M059J (cell line): ENCODE results near the gene SHOX. TPM values are rescaled to one million over a fixed set of nuclear protein-coding genes. Genes with fewer than 3 reads are reported as not detected.
"Not testable (repeated sequence)": the region's sequence is repeated elsewhere in the genome, so short reads cannot be mapped to it uniquely, and the experiment has no call there.

ENCODE experiments used
- DNase-seq: peaks from one replicate; pipeline ENCODE4 v3.0.0-alpha.2; 2012; ENCODE audit warnings: low read depth
- total RNA-seq: library from RNA; depleted of rRNA; stranded (reverse); fragments of >200 nt; shearing (Covaris generic); gene quantifications from 2 replicates; pipeline ENCODE4 v1.2.3, GENCODE V29; 2014; rRNA removed

The SHOX gene
- not detected in 2 replicates for total RNA-seq

DNA sequence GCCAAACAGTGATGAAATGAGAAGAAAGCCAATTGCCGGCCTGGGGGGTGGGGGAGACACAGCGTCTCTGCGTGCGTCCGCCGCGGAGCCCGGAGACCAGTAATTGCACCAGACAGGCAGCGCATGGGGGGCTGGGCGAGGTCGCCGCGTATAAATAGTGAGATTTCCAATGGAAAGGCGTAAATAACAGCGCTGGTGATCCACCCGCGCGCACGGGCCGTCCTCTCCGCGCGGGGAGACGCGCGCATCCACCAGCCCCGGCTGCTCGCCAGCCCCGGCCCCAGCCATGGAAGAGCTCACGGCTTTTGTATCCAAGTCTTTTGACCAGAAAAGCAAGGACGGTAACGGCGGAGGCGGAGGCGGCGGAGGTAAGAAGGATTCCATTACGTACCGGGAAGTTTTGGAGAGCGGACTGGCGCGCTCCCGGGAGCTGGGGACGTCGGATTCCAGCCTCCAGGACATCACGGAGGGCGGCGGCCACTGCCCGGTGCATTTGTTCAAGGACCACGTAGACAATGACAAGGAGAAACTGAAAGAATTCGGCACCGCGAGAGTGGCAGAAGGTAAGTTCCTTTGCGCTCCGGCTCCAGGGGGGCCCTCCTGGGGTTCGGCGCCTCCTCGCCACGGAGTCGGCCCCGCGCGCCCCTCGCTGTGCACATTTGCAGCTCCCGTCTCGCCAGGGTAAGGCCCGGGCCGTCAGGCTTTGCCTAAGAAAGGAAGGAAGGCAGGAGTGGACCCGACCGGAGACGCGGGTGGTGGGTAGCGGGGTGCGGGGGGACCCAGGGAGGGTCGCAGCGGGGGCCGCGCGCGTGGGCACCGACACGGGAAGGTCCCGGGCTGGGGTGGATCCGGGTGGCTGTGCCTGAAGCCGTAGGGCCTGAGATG is at the start of gene SHOX:
Gene SHOX, plus strand, starts transcription at position 180 of the 885 bp plus-strand sequence. Its CDS starts 107 bp downstream, at position 287.
- no peak for DNase-seq

DNA sequence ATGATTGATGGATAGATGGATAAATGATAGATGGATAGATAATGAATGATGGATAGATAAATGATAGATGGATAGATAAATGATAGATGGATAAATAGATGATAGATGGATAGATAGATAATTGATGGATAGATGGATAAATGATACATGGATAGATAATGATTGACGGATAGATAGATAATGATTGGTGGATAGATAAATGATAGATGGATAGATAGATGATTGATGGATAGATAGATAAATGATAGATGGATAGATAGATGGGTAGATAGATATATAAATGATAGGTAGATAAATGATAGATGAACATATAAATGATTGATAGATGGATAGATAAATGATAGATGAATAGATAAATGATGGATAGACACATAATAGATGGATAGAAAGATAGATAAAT is 49.5 kb upstream of the SHOX start:
- DNase-seq = no peak

DNA sequence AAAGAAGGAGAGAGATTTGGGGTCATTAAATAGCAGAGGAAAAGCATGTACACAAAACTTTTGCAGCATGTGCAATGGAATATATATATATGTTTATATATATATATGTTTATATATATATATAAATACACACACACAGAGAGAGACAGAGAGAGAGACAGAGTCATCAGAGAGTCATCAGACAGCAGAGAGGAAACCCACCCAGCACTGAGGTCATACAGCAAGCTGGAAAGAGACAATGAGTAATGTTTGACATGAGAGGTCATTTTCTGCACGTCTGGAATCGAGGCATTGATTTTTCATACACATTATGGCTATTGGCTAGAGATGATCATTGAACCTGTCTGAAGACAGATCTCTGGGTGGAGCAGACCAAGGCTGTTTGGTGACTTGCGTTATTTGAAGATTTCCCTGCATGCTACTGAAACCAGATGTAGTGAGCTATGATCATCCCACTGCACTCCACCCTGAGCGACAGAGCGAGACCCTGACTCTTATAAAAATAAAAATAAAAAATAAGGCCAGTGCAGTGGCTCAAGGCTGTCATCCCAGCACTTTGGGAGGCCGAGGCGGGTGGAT is 48.8 kb upstream of the SHOX start:
- no peak for DNase-seq

DNA sequence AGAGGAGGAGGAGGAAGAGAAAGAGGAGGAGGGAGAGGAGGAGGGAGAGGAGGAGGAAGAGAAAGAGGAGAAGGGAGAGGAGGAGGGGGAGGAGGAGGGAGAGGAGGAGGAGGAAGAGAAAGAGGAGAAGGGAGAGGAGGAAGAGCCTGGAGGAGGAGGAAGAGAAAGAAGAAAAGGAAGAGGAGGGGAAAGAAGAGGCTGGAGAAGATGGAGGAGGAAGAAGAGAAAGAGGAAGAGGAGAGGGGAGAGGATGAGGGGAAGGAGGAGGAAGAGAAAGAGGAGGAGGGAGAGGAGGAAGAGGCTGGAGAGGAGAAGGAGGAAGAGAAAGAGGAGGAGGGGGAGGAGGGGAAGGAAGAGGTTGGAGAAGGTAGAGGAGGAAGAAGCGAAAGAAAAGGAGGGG is 46.0 kb upstream of the SHOX start:
- no peak for DNase-seq

DNA sequence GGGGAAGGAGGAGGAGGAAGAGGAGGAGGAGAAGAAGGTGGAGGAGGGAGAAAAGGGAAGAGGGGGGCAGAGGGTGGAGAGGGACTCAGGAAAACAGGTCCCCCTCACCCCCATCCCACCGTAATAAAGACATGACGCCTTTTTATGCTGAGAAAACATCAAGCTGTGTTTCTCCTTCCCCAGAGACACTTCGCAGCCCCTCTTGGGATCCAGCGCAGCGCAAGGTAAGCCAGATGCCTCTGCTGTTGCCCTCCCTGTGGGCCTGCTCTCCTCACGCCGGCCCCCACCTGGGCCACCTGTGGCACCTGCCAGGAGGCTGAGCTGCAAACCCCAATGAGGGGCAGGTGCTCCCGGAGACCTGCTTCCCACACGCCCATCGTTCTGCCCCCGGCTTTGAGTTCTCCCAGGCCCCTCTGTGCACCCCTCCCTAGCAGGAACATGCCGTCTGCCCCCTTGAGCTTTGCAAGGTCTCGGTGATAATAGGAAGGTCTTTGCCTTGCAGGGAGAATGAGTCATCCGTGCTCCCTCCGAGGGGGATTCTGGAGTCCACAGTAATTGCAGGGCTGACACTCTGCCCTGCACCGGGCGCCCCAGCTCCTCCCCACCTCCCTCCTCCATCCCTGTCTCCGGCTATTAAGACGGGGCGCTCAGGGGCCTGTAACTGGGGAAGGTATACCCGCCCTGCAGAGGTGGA is 45.3 kb upstream of the SHOX start:
- DNase-seq = no peak

DNA sequence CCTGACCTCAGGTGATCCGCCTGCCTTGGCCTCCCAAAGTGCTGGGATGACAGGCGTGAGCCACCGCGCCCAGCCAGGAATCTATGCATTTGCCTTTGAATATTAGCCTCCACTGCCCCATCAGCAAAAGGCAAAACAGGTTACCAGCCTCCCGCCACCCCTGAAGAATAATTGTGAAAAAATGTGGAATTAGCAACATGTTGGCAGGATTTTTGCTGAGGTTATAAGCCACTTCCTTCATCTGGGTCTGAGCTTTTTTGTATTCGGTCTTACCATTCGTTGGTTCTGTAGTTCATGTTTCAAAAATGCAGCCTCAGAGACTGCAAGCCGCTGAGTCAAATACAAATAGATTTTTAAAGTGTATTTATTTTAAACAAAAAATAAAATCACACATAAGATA is 44.2 kb upstream of the SHOX start:
- no peak for DNase-seq

DNA sequence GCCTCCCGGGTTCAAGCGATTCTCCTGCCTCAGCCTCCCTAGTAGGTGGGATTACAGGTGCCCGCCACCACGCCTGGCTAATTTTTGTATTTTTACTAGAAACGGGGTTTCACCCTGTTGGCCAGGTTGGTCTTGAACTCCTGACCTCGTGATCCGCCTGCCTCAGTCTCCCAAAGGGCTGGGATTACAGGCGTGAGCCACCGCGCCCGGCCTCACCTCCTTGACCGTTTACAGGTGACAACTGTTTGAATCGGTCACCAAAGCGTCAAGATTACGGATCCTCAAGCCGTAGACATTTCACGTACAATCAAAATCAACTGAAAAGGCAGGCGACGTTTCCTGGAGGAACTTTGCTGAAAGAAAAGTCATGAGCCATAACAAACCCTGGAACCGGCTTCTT is 41.3 kb upstream of the SHOX start:
- DNase-seq = not testable (repeated sequence)

DNA sequence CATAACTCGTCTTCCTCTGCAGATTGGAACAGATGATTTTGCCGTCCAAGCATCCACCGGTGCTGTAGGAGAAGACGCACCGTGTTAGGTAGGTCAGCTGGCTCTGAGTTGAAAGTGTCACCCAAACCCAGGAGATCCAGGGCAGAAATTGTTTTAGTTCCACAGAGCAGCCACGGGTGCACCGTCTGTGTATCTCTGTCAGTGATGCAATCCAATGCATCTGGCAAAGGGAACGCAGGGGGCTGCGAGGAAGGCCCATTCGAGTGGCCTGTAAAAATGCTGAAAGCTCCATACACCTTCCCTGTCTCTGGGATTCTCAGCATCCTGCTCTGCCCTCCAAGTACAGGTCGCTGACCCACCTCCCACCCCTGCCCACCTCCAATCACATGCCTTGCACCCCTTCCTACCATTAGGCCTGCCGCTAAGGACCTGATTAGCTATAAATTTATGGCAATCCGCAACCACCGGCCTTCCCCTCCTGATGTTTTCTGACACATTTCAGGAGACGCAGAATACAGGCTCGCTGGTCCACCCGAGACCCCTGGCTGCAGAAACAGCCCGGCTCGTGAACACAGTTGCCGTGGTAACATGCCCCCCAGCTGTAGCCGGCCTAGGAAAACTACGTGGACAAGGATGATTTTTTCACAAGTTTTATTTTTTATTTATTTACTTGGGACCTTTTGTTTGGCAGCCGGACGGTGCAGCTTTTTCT is 39.7 kb upstream of the SHOX start:
- DNase-seq = no peak

DNA sequence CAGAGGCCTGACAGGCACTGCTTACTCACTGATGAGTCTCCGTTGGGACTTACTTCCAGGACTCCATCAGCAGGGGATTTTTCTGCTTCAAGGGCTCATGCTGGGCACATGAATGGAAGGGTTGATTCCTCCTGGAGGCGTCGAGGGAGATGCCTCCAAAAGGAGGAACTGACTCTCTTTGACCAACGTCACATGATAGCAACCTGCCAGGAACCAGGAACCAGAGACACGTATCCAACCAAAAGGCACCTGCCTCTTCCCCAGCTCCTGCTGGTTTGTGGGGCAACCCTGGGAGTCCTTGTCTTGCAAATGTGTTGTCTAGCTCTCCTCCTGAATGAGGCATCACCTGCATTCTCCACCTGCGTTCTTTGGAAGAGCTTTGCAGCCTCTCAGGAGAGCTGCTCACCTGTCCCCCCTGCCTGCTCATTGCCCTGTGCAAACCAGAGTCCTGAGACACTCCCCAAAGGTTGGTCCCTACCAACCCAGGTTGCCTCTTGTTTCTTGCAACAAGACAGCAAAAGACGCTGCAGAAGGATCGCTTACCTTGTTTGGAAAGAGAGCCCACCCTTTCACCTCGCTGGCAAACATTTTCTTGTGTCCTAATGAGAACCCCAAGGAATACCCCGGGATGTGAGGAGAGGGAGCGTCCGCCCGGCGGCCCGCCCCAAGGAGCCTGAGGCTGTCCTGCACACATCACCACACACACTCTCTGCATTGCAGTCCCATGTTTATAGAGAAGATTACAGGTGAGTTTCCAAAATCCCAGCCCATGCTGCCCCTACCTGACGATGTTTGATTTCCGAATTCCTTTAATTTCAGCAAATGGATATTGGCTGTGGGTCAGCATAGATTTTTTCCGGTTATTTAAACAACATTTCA is 30.5 kb upstream of the SHOX start:
- DNase-seq = no peak

DNA sequence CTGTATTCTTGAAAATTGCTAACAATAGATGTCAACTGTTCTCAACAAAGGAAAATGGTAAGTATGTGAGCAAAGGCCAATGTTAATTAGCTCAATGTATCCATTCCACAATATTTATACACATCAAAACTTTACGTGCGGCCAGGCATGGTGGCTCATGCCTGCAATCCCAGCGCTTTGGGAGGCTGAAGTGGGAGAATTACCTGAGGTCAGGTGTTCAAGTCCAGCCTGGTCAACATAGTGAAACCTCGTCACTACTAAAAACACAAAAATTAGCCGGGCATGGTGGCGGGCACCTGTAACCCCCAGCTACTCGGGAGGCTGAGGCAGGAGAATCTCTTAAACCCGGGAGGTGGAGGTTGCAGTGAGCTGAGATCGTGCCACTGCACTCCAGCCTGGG is 27.6 kb upstream of the SHOX start:
- not testable (repeated sequence) for DNase-seq

DNA sequence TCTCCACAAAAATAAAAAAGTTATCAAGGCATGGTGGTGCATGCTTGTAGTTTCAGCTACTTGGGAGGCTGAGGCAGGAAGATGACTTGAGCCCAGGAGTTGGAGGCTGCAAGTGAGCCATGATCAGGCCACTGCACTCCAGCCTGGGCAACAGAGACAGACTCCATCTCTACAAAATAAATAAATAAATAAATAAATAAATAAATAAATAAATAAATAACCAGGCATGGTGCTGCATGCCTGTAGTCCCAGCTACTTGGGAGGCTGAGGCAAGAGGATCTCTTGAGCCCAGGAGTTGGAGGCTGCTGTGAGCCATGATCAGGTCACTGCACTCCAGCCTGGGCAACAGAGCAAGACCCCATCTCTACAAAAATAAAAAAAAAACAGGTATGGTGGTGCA is 26.0 kb upstream of the SHOX start:
- DNase-seq = not testable (repeated sequence)

DNA sequence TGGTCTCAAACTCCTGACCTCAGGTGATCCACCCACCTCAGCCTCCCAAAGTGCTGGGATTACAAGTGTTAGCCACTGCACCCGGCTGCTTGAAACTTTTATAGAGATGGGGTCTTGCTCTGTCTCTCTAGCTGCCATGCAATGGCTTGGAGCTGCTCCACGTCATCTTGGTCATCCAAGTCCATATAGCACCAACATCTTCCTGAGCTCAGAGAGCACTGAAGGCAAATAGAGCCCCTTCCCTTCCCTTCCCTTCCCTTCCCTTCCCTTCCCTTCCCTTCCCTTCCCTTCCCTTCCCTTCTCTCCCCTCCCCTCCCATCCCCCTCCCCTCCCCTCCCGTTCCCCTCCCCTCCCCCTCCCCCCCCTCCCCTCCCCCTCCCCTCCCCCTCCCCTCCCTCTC is 22.5 kb upstream of the SHOX start:
- DNase-seq = not testable (repeated sequence)

DNA sequence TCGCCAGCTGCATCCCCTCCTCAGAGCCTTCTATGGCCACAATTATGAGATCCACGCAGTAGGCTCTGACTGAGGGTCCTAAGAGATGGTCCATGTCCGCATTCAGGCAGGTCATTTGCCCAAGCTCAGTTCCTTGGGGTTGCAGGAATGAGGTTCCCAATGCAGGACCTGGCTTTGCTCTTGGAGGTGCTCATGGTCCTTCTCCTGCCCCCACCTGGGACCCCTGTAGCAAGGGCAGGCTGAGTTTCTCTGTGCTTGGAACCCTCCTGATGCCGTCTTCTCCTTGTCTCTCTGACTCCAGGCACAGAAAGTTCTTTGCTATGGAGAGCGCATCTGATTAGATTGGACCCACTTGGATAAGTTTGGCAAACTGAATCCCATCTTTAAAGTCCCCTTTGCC is 16.5 kb upstream of the SHOX start:
- no peak for DNase-seq

DNA sequence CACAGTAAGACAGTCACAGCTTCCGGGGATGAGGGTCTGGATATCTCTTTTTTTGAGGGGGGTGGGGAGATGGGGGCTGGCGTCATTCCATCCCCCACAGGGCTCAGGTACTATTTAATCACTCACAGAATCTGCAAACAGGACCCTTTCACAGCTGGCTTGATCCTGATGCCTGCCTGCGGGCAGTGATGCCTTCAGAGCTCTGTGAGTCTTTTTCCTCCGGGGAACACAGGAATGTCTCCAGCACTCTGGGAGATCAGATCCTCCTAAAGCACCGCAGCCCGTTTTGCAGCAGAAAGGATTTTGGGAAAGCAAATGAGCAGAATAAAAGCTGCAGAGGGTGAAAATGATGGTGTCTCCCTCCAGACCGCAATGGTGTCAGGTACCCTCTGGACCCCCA is 13.2 kb upstream of the SHOX start:
- no peak for DNase-seq

DNA sequence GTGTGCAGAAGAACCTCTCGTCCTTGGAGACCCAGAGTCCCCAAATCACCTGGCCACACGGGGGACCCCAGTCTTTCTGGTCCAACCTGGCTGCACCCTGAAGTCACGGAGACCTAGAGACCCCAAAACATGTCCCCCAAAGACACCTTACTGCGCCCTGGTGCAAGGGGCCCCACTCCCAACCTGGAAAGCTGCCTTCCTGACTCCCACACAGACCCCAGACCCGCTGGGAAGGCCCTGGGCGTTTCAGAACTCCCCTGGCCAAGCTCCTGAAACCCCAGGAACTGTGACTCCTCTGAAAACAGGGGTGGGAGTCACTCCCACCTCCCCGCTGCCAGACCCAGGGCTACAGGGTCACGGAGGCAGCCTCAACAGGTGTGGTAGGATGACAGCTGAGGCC is 12.7 kb upstream of the SHOX start:
- DNase-seq = no peak

DNA sequence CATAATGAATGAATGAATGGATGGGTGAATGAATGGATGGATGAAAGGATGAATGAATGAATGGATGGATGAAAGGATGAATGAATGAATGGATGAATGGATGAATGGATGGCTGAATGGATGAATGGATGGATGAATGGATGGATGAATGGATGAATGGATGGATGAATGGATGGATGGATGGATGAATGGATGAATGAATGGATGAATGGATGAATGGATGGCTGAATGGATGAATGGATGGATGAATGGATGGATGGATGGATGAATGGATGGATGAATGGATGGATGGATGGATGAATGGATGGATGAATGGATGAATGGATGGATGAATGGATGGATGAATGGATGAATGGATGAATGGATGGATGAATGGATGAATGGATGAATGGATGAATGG is 12.3 kb upstream of the SHOX start:
- DNase-seq = not testable (repeated sequence)

DNA sequence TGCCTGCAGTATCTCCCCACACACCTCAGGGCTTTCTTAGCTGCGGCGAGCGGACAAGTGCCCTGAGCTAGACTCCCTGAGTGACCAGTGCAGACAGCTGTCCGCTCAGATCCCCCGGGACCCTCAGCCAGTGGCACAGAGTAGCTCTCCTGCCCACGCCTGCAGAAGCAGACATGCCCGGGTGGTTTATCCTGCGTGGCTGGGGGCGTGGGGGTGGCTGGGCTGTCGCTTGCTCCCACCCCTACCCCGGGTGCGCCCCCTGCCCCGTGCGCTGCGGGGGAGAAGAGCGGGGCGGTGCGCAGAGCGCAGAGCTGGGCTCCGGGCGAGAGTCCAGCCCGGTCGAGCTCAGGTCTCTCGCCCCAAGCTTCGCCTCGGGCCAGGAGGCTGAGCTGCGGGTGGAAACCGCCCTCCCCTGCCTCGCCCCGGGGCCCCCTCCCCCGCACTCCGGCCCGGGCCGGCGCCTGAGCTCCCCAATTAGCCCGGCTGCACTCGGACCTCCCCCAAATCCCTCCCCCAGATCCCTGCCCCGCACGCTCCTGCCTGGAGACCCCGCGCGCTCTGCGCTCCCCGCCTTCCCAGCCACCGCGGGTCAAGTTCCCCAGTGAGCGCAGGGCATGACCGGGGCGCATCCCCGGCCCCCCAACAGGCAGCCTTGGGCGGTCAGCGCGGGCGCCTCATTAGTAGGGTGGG is 11.7 kb upstream of the SHOX start:
- DNase-seq = no peak

DNA sequence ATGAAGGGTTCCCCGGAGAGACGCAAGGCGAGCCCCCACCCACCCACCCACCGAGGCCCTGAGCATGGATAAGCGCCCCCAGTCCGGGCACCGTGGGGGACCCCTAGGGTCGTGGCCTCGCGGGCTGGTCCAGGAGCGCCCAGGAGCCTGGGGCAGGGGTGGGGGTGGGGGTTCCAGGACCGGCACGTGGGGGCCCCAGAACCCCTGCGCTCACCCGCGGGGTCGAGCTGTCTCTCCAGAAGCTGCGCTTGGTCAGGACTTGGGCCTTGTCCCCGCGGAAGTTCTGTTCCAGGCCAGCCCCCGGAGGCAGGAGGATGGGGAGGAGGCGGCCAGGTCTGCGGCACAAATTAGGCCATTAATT is 11.2 kb upstream of the SHOX start:
- DNase-seq = no peak

DNA sequence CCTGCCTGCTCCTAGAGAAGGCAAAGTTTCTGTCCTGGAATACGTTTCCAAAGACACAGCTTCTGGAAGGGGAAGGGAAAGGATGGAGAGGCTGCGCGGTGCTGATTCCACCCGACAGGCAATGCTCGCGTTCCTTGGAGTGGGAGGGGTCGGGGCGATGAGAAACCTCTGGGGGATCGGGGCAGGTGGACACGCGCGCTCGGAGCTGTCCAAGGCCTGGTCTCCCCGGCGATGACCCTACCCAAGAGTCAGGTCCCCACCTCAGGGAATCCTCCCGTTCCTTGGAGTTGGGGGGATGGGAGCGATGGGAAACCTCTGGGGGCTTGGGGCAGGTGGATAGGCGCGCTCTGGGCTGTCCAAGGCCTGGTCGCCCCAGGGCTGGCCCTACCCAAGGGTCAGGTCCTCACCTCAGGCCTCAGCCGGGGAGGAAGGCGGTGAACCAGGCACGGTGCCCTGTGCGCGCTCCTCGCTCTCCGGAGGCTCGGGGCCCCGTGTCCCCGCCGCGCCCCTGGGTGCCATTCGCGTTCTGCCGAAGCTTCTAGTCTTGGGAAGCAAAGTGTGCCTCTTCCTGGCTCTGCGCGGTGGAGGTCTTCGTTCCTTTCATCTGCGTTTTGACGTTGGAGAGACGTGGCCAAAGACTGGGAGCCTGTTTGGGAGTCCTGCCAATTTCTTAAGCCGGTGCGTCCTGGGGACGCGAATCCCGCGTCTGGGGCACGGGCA is 10.6 kb upstream of the SHOX start:
- no peak for DNase-seq
